GM23248 (cell line): ENCODE data around the gene PNKD.

Source experiments
- EZH2 ChIP-seq: fragments of 200-600 bp; sonication (generic); IDR thresholded peaks from 2 replicates; pipeline ENCODE4 v1.6.1; 2018; ENCODE audit warnings: antibody characterized with exemption, mild to moderate bottlenecking; ENCODE audit not compliant: insufficient read depth, poor library complexity, severe bottlenecking
- EZH2phosphoT487 ChIP-seq: fragments of 200-600 bp; sonication (generic); IDR thresholded peaks from 2 replicates; pipeline ENCODE4 v1.6.1; 2018; ENCODE audit warnings: antibody characterized with exemption, moderate library complexity, mild to moderate bottlenecking, low read depth; ENCODE audit not compliant: insufficient read depth

DNA sequence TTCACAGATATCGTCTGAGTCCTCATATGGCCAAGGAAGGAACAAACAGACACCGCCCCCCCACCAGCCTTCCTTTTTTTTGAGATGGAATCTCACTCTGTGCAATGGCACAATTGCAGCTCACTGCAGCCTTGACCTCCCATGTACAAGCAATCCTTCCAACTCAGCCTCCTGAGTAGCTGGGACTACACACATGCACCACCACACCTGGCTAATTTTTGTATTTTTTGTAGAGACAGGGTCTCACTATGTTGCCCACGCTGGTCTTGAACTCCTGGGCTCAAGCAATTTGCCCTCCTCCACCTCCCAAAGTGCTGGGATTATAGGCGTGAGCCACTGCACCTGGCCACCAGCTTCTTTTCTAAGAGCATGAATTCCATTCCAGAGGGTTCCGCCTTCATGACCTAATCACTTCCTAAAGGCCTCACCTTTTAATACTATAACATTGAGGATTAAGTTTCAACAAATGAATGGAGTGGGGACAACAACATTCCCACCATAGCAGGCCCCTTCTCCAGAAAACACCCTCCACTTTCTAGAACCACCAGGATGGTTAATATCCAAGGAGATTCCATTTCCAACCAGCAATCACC, 24.2 kb downstream of the PNKD start:
- TF ChIP-seq EZH2phosphoT487 (no peak), EZH2 (no peak)
